ENCODE measurements around the gene ATXN7L2. TPM values are rescaled to one million over a fixed set of nuclear protein-coding genes. Genes with fewer than 3 reads are reported as not detected.

Gene ATXN7L2
- total RNA-seq, 3 donors from 2014 or later, result 2.5 to 4.4 (median 3.5) TPM

GRCh38 chr1:109493227-109493626, 9.5 kb downstream of the ATXN7L2 start:
- Histone ChIP-seq H3K4me1 (ENCODE audit: low read depth) (peaks cover 7% of the 10 kb centered on the region), H3K9me3 (no peaks in the 10 kb centered on the region), H3K4me3 (no peak overlapping the region), H3K36me3 (ENCODE audit: low read depth) (no peaks in the 10 kb centered on the region)
- DNase-seq (no peak), ATAC-seq (no peak)
- intact Hi-C loops (cut with DNase I, micrococcal nuclease), result loop anchor here in 1 of 2 donors (5.0 kb wide), 1 partner anchor 39 kb away; no protein-coding TSS in a partner anchor
- no peak for TF ChIP-seq CTCF (IDR thresholded peaks at IDR 0.05)

GRCh38 chr1:109493805-109494539, 10.3 kb downstream of the ATXN7L2 start, which contains the start of gene CYB561D1:
Gene CYB561D1 (plus strand): TSS chr1:109494094. CDS start chr1:109494140, 46 bp downstream.
- Histone ChIP-seq H3K36me3 (ENCODE audit: low read depth) (no peaks in the 10 kb centered on the region), H3K9me3 (no peaks in the 10 kb centered on the region), H3K4me1 (ENCODE audit: low read depth) (peaks cover 12% of the 10 kb centered on the region), H3K4me3 (peak within 1 kb of the TSS; percentile 67)
- peak; percentile 98 for TF ChIP-seq CTCF (IDR thresholded peaks at IDR 0.05)
- peak; percentile 98 for ATAC-seq
- peak; percentile 86 to 93 (median 92) for DNase-seq
- intact Hi-C loops (cut with DNase I, micrococcal nuclease), result loop anchor here in 1 of 2 donors (5.0 kb wide), 1 partner anchor 38 kb away; no protein-coding TSS in a partner anchor

GRCh38 chr1:109495738-109496137, 12.0 kb downstream of the ATXN7L2 start:
- H3K36me3 ChIP-seq (ENCODE audit: low read depth), result no peaks in the 10 kb centered on the region
- H3K4me1 ChIP-seq (ENCODE audit: low read depth), result peaks cover 25% of the 10 kb centered on the region
- no peak for ATAC-seq
- TF ChIP-seq CTCF (IDR thresholded peaks at IDR 0.05), result no peak
- intact Hi-C loops (cut with DNase I, micrococcal nuclease), result no loop called here
- DNase-seq, result no peak
- no peaks in the 10 kb centered on the region for H3K9me3 ChIP-seq
- H3K4me3 ChIP-seq, result no peak overlapping the region

- H3K4me3 ChIP-seq, result no peak overlapping the region
- peaks cover 25% of the 10 kb centered on the region for H3K4me1 ChIP-seq (ENCODE audit: low read depth)
- no peak for DNase-seq
- no peaks in the 10 kb centered on the region for H3K9me3 ChIP-seq
- ATAC-seq, result no peak
- intact Hi-C loops (cut with DNase I, micrococcal nuclease), result no loop called here
- TF ChIP-seq CTCF (IDR thresholded peaks at IDR 0.05), result no peak
- no peaks in the 10 kb centered on the region for H3K36me3 ChIP-seq (ENCODE audit: low read depth)
Measured at GRCh38 chr1:109497449-109498160, 13.9 kb downstream of the ATXN7L2 start.

- peaks cover 25% of the 10 kb centered on the region for H3K4me1 ChIP-seq (ENCODE audit: low read depth)
- TF ChIP-seq CTCF (IDR thresholded peaks at IDR 0.05), result no peak
- no peaks in the 10 kb centered on the region for H3K9me3 ChIP-seq
- intact Hi-C loops (cut with DNase I, micrococcal nuclease), result no loop called here
- no peak for ATAC-seq
- H3K36me3 ChIP-seq (ENCODE audit: low read depth), result no peaks in the 10 kb centered on the region
- no peak overlapping the region for H3K4me3 ChIP-seq
- no peak for DNase-seq
Measured at GRCh38 chr1:109498161-109498801, 14.6 kb downstream of the ATXN7L2 start.

All from mucosa of descending colon (tissue), 3 donors.